22Rv1 (cell line): ENCODE results near the gene COX10.

Experiments
- ZFX ChIP-seq: fragments of 450-650 bp; IDR thresholded peaks from 2 replicates; pipeline ENCODE4 v1.6.1; 2017; ENCODE audit warnings: antibody characterized with exemption, borderline replicate concordance
- TF ChIP-seq, protein P1 (sequence below): fragments of 450-650 bp; IDR thresholded peaks from 2 replicates; pipeline ENCODE4 v1.5.1; 2017; ENCODE audit warnings: mild to moderate bottlenecking

DNA sequence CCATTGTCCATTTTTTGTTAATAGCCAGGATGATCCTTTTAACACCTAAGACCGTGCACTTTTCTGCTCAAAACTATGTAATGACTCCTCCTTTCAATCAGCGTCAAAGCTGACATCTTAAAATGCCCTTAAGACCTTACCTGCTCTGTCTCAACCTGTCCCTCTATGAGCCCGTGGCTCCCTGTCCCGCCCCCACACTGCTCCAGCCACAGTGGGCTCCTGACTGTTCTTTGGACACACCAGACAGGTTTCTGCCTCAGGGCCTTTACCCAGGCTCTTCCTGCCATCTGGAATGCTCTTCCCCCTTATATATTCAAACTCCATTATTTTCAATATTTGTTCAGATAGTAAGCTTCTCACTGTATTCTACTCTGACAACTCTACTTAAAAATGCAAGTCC lies 153.3 kb downstream of the COX10 start:
- TF ChIP-seq, protein P1, sequence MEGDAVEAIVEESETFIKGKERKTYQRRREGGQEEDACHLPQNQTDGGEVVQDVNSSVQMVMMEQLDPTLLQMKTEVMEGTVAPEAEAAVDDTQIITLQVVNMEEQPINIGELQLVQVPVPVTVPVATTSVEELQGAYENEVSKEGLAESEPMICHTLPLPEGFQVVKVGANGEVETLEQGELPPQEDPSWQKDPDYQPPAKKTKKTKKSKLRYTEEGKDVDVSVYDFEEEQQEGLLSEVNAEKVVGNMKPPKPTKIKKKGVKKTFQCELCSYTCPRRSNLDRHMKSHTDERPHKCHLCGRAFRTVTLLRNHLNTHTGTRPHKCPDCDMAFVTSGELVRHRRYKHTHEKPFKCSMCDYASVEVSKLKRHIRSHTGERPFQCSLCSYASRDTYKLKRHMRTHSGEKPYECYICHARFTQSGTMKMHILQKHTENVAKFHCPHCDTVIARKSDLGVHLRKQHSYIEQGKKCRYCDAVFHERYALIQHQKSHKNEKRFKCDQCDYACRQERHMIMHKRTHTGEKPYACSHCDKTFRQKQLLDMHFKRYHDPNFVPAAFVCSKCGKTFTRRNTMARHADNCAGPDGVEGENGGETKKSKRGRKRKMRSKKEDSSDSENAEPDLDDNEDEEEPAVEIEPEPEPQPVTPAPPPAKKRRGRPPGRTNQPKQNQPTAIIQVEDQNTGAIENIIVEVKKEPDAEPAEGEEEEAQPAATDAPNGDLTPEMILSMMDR: no peak
- no peak for TF ChIP-seq ZFX
